ENCODE results near the gene ARHGEF40.

ARHGEF40 gene

DNA sequence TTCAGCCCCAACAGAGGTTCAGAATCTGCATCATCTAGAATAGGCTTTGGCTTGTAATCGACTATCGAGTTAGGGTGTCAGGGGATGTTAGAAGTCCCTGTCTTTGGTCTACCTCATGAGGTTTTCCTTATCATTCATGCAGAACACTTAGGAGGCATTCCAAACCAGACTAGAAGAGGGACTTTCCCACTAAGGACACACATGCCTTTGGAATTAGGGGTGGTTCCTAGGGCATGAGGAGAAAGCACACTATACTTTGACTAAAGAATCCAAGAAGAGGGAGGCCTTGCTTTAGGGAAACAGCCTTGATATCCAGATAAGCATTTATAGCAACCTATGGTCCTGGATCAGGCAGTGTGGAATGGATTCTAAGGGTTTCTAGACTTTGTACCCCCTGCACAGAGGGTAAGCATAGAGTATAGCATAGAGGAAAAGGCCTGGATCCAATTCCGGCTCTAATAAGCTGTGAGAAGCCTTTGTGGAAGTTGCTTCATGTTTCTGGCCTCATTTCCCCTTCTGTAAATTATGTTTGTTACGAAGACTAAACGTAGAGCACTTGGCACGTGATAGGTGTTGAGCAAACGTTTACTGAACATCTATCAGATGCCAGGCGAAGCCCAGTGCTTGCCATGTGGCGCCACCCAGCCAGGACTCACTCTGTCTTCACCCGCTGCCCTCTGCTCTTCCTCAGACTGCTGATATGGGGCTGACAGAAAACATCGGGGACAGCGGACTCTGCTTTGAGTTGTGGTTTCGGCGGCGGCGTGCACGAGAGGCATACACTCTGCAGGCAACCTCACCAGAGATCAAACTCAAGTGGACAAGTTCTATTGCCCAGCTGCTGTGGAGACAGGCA, 15.1 kb downstream of the ARHGEF40 start:
- FAIRE-seq: no peak

DNA sequence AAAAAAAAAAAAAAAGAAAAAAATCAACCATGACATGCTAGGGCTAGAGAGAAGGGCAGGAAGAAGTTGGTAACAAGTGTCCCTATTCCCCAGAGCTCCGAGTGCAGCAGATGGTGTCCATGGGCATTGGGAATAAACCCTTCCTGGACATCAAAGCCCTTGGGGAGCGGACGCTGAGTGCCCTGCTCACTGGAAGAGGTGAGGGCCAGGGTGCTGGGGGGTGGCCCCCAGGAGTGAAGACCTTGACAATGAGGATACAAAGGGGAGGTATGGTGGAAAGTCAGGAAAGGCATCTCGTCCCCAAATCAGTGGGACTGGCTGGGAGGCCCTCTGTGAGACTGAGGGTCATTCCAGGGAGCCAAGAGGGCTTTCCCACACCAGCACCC, 16.8 kb downstream of the ARHGEF40 start:
- no peak for FAIRE-seq

DNA sequence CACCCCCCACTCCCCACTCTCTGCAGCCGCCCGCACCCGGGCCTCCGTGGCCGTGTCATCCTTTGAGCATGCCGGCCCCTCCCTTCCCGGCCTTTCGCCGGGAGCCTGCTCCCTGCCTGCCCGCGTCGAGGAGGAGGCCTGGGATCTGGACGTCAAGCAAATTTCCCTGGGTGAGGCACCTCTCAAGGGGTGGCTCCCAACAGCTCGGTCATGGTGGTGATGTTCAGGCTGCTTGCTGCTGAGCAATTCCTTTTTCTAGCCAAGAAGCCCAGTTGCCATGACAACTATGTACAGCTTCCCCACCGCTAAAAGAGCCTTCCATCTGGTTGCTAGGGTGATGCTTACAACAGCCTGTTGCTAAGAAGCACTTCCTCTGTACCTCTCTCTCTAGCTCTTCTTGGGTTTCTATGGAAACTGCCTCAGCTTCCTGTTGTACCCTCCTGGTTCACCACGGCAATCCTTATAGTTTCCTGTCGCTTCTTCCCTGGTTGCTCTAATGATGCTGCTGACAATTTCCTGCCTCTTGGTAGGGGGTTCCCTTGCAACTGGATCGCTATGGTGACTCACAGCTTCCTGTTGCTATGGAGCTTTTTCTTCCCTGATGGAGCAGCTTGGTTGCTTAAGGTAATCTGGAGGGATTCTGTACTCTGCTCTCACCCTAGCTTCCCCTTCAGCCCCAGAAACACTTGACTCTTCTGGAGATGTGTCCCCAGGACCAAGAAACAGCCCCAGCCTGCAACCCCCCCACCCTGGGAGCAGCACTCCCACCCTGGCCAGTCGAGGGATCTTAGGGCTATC, 17.4 kb downstream of the ARHGEF40 start:
- FAIRE-seq: no peak

DNA sequence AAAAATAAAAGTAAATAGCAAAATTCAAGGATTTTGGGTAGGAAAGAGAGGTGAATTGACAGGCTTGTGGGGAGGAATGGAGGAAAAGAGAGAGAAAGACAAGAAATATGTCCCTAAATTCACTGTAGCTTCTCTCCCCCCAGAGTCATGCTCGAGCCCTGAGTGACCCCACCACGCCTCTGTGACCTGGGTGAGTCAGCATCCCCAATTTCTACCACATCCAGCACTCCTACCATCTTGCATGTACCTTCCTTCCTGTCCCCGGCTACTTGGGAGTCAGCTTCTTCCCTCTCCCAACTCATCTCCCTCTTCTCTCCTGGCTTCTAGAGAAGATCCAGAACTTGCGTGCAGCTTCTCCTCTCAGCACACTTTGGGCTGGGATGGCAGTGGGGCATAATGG, 18.6 kb downstream of the ARHGEF40 start:
- no peak for FAIRE-seq

DNA sequence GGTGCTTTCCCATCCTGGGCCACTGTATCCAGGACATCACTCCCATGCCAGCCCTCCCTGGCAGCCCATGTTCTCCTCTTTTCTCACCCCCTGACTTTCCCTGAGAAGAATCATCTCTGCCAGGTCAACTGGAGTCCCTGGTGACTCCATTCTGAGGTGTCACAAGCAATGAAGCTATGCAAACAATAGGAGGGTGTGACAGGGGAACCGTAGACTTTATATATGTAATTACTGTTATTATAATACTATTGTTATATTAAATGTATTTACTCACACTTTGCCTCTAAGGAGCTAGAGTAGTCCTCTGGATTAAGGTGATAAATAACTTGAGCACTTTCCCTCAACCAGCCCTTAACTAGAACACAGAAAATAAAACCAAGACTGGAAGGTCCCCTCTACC, 19.2 kb downstream of the ARHGEF40 start:
- no peak for FAIRE-seq

DNA sequence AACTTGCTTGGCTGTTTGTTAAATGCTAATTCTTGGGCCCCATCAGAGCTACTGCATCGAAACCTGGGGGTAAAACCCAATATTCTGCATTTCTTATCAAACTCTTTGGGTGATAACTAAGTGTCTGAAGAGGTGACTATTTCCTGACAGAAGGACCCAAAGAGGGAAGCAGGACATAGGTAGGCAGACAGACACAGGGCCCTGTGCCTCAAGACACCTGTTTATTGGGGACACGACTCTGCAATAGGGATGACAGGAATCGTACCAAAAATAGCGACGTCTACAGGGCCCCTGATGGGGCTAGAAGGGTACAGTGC, 19.7 kb downstream of the ARHGEF40 start:
- FAIRE-seq: no peak

DNA sequence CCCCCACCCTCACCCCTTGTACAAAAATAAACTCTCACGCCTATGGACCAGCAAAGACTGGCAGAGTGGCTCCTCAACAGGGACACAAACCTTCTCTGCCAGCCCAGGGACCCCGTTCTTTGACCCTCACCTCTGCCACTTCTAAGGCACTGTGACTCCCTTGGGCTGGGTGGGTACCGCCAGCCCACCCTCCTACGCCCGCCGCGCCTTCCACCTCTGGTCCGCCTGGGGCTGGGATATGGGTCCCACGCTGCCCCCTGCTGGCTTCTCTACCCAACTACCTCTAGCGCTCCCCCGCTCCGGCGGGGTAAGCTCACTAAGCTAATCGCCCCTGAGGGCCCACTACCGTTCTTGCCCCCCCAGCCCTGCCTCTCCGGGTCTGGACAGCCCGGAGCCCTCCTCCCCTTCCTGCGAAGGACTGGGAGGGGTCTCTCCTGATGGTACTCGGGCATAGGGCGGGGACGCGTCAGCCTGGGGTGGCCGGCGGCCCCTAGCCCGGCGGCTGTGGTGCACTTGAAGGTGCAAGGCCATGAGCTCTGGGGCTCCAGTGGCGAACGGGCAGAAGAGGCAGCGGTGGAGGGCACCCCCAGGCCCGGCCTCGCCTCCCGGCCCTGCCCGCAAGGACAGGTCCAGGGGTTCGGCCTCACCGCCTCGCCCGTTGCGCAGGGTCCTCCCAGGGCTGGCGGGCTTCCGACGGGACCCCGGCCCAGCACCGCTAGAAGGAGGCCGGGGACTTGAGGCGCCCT, 20.3 kb downstream of the ARHGEF40 start:
- no peak for FAIRE-seq

DNA sequence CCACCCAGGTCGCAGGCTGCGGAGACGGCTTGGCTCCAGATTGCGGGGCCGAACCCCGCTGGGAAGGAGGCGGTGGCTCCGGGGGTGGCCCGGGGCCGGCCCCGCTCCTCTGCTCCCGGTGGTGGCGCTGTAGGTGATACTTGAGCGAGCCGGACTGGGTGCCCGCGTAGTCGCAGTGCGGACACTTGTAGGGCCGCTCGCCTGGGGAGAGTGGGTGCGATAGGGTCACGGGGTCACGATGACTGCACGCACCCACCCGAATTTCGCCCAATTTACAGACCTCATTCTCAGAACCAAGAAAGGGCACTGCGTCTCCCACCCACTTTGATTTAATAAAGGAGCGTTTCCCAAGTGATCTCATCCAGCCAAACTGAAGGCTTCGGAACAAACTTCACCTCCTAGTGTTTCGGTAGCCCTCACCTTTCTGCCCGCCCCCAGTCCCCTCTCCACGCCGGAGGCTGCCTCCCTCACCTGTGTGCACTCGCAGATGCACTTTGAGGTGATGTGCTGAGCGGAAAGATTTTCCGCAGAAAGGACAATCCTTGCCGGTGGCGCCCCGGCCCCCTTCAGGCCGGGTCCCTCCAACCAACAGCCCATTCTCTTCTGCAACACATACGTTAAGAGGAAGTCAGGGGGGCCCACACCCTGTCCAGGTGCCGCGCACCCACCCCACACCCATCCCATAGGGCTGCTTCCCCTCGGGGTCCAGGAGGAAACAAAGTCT, 21.0 kb downstream of the ARHGEF40 start:
- no peak for FAIRE-seq

DNA sequence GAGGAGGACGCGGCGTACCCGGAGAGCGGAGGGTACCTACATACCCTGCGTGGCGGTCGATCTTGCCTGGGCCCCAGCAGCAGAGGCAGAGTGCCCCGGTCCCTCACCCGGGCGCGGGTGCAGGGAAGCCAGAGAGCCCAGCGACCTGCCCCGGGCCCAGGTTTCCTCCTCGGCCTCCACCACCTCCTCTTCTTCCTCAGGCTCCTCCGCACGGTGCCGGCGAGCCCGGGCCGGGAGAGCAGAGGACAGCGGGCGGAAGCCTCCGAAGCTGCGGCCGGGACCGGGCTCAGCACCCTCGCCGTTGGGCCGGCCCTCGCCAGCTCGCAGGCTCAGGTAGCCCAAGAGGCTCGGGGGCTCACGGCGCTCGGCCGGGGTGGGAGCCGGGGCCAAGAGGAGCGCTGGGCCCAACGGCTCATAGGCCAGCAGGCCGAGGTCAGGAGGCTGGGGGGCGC, 21.7 kb downstream of the ARHGEF40 start:
- FAIRE-seq: no peak

DNA sequence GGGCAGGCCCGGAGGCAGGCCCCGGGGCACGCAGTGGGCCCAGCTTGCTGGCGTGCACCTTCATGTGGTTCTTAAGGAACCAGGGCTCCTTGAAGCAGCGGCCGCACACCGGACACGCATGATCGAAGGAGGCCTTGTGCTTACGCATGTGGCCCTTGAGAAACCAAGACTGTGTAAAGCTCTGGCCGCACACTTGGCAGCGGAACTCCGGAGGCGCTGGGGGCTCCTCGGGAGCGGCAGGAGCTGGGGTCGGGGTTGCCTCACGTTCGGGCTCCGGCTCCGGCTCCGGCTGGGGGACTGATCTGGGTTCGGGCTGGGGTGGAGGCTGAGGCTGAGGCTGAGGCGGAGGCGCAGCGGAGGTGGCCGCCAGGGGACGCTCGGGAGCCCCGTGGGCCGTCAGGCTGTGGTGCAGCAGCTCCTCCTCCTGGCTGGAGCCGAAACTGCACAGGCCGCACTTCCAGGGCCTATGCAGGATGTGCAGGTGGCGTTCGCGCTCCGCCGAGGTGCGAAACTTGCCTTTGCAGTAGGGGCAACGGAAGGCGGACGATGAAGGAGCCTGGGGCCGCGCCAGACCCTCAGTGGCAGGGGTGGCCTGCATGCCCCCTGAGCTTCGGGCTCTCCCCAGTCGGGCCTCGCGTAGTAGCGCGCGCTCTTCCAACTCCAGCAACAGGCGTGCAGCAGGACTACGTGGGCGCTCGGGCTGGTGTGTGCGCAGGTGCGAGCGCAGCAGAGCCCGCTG, 22.3 kb downstream of the ARHGEF40 start:
- FAIRE-seq: no peak

DNA sequence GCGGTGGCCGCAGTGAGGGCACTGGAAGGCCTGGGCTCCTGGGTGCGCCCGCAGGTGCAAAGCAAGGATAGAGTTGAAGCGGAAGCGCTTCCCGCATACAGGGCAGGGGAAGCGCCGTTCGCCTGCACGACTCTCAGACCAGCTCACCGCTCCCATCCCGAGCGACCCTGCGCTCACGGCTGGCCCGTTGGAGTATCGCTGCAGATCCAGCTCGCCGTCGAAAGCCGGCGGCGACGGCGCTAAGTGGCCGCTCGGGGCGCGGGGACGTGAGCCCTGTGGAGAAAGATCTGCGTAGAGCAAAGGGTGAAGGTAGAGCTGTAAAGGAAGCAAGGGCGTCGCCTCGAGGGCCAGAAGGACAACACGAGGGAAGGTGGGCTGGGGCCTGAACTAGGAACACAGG, 22.9 kb downstream of the ARHGEF40 start:
- no peak for FAIRE-seq

DNA sequence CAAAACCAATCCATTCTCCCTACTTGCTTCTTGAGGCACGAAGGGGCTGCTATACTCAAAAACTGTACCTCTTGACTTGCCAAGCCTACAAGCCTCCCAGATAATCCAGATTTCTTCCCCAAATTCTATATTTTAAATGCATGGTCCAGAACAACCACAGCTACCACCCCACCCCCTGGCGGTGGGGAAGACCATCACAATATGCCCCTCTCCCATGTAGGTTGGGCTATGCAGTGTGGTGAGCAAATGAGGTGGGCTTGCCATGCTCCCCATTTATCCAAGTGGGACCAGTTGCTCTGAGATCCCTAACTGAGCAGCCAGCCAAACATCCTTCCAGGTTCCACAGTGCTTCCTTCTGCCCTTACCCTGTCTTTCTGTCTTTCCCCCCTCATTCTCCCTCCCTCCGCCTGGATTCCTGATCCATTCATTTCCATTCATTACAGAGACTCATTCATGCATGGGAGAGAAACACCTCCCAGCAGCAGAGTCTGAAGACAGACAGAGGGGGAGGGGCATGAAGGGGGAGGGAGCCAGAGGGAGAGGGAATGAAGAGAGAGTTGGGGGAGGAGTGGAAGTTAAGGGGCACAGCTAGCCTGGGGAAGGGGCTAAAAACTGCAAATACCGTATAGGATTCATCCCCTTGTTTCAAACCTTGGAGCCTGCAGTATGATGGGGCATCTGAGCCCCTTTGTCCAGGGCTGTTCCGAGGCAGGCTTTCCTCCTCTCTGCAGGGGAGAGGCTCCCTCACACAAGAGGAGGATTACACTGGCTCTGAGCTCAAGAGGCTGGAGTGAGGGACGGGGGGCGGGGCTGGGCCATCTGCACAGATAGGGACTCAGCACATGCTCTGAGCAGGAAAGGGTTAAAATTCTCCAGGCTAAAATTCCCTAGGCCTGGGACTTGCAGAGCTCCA, 23.9 kb downstream of the ARHGEF40 start:
- FAIRE-seq: no peak

DNA sequence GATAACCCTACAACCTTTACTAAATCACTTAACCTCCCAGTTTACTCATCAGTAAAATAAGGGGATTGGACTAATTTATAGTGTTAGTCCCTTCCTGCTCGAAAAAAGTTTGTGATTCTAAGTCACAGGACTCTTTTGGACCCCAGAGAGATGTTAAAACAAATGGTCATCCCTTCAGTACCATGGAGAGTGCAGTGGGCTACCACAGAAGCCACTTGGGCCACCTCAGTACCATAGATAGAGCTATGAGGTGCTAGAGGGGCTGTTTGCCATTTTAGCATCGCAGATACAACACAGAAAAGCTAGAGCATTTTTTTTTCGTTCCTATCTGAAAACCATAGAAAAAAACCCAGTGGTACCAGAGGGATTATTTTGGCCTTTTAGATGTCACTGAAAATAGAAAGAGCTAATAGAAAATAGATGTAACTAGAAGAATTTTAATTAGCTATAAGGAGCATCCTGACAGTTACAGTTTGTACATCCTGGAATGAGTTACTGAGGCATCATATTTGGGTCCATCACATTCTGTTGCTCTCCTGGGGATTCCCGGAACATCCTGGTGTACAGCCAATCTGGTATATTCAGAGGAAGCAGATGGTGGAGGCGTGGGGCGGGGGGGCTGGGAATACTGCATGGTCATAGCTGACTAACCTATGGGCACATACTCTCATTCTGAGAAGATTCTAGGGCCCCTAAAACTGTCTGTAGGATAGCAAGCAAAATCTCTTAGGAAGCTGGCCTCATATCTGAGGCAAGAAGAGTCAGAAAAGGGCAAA, 25.5 kb downstream of the ARHGEF40 start:
- no peak for FAIRE-seq

DNA sequence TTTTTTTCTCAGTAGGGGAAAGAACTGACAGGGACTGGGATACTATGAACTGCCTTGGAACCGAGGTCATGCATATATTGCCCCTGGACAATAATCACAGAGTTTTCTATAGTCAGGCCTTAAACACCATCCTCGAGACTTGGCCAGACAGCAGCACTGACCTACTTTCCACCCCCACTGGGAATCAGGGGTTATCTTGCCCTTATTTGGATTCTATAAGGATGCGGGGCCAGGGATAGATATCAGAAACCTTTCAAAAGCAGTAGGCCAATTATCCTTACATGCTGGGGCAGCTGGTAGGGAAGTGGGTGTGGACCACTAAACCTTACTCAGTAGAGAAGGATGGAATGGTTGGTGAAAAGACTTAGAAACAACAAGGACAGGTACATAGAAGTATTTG, 26.3 kb downstream of the ARHGEF40 start:
- no peak for FAIRE-seq

DNA sequence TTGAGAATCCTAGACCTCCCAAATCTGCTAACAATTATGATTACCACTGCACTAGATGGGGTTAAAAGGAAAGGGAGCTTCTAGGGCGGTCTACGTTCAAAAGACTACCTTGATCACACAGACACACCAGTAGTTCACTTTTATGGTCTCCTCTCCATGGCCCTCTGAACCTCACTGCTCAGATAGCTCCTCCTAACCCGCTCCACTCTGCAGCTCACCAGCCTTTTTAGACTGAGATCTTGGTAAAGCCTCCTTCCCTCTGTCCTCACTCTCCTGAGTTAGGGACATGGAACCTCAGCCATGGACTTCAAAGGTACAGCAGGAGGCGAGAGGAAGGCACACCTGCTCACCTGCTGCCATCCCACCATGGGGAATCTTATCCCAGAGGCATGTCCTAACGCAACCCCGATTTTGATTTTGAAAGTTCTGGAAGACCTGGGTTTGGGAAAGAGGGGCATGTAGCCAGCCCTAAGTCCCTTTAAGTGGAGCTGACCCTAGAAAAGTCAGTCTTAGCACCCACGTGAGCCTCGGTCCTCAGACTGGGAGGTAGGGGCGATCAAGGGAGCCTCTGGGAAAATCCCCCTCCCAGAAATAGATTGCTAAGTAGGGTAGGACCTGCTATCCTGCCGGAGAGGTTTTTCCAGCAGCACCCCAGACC, 27.0 kb downstream of the ARHGEF40 start:
- no peak for FAIRE-seq

DNA sequence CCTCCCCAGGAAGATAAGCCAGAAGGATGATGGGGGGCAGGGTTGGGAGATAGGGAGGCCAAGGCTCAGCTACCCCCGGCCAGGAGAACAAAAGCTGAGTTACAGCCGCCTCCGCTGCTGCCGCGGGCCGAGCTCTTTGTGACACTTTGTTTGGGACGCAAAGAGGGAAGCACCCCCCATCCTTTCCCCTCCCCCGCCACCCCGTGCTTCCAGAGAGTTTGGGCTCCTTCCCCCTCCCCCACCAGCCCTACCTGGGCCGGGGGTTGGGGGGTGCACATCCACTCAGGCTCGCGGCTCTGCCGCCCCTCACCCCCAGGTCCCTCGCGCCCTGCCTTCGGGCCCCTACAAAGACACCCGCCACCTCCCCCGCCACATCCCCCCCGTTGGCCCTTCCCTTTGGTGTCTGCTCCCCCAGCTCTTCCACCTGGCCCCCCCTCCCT, 27.6 kb downstream of the ARHGEF40 start:
- no peak for FAIRE-seq

DNA sequence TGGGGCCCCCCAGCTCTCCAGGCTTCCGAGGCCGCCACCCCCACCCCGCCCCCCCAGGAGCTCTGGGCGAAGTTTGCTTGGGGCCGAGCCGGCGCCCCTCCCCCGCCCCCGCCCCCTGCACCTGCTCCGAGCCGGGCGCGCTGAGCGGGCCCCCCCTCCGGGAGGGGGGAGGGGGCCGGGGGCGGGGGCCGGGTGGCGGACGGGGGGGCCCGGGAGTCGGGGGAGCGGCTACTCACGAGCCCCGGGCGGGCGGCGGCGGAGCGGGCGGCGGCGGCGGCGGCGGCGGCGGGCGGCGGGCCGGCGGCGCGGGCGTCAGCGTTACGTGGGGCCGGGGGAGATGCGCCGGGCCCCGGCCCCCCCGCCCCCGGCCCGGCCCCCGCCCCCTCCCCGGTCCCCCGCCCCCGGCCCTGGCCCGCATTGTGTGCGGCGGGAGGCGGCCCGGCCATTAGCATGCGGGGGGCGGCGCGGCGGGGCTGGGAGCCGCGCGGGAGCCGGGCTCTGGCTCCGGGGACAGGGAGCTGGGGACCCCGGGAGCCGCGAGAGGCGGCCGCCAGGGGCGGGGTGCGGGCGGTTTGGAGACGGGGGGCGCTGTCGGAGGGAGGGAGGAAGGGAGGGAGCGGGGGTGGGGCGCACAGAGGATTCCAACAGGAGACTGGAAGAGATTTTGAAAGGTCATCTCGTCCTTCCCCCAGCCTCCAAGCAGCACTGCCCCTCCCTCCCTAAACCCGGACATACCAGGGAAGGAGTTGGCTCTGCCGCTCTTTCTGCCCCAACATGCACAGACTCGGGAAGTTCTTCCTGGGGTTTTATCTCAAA, 28.2 kb downstream of the ARHGEF40 start, which contains the start of gene ZNF219:
Gene ZNF219 (minus strand): TSS at position 580 of the 816 bp plus-strand sequence. CDS start 5,064 bp downstream, outside the sequence.
- no peak for FAIRE-seq

DNA sequence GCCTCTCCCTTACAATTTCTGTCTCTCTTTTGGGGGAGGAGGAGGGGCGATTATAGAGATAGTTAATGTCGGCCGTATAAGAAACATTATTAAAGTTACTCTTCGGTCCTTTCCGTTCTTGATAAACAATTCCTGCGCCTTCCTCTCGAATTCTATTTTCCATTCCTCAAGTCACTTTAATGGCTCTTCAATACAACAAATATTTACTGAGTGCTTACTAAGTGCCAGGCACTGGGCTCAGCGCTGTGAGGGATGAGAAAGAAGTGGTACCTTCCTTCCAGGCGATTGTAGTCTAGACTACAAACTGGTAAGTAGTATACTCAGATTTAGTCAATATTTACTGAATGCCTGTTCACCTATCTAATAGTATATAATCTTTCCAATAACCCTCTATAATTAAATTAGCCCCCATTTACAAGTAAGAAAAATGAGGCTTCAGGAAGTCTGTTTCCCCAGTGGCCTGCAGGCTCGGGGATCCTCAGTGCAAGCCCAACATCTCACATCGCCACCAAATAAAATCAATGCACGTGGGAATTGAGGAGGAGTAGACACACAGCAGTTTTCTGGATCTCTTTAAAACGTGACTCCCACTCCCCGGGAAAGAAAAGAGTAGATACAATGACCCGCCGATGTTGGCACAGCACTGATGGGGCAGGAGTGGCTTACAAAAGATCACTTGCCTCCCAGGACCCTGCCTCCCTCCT, 28.9 kb downstream of the ARHGEF40 start:
- no peak for FAIRE-seq
